ENCODE measurements around the gene SEMA4G. TPM values are rescaled to one million over a fixed set of nuclear protein-coding genes. Genes with fewer than 3 reads are reported as not detected.

The SEMA4G gene
- total RNA-seq, 1 experiment from 2014 or later, result 8.5 TPM

DNA sequence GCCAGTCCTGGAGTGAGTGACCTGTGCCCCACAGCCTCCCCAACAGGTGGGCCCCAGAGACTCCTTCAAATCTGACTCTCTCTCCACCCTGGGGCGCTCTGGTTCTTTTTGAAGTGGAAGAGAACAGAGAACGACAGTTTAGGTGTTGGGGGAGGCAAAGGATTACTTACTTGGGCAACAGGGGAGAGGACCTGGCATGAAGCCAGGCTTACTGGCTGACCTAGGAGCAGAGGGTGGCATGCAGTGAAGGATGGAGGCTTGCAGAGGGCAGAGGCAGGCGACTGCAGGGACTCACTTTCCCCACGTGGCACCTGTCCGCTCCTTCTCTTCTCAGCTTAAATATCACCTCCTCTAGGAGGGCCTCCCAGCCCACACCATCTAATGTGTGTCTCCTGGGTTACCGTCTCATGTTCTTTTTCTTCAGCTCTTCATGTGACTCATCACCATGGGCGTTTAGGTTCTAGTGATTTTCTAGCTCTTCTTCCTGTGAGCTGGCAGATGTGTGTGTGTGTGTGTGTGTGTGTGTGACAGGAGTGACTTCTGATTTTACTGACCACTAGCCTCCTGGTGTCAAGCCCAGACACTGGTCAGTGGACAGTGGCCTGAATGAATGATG is 45.8 kb downstream of the SEMA4G start:
- H3K27me3 ChIP-seq (ENCODE audit: insufficient read depth, low read length), result peaks cover 17% of the 10 kb centered on the region; the same call in 1 of the 2 replicates
- no peaks in the 10 kb centered on the region for H3K9me3 ChIP-seq (ENCODE audit: control insufficient read depth, low read depth, low read length)
- Mint-ChIP-seq H3K36me3 (ENCODE audit: insufficient read depth in 1 of 3, low read depth in 3 of 3) (no peaks in the 10 kb centered on the region), H3K4me3 (no peak overlapping the region), H3K4me1 (peaks cover 26 to 40% of the 10 kb centered on the region in 2 experiments), H3K9me3 (no peaks in the 10 kb centered on the region; a peak in 1 of 5 replicates), H3K27me3 (ENCODE audit: low read depth) (peaks cover 63% of the 10 kb centered on the region), H3K27ac (no peak overlapping the region)
- no peak overlapping the region for H3K56ac ChIP-seq (ENCODE audit: insufficient read length, low read depth, low read length)
- no peak overlapping the region for H2BK20ac ChIP-seq (ENCODE audit: low read depth, low read length, poor library complexity, severe bottlenecking)
- no peak overlapping the region for H2BK15ac ChIP-seq (ENCODE audit: low read depth, low read length)
- no peaks in the 10 kb centered on the region for H3K79me1 ChIP-seq (ENCODE audit: insufficient read depth, low read depth, low read length, poor library complexity, severe bottlenecking)
- no peak overlapping the region for H3K4ac ChIP-seq (ENCODE audit: low read depth, low read length)
- no peak overlapping the region for H2BK12ac ChIP-seq (ENCODE audit: insufficient read length, low read depth, low read length)
- H2AFZ ChIP-seq (ENCODE audit: low read length), result no peak overlapping the region
- H3K4me1 ChIP-seq (ENCODE audit: insufficient read depth, low read length), result no peaks in the 10 kb centered on the region
- no peak overlapping the region for H3K14ac ChIP-seq (ENCODE audit: insufficient read depth, low read length)
- no peak overlapping the region for H3T11ph ChIP-seq (ENCODE audit: low read length)
- TF ChIP-seq, protein P1, sequence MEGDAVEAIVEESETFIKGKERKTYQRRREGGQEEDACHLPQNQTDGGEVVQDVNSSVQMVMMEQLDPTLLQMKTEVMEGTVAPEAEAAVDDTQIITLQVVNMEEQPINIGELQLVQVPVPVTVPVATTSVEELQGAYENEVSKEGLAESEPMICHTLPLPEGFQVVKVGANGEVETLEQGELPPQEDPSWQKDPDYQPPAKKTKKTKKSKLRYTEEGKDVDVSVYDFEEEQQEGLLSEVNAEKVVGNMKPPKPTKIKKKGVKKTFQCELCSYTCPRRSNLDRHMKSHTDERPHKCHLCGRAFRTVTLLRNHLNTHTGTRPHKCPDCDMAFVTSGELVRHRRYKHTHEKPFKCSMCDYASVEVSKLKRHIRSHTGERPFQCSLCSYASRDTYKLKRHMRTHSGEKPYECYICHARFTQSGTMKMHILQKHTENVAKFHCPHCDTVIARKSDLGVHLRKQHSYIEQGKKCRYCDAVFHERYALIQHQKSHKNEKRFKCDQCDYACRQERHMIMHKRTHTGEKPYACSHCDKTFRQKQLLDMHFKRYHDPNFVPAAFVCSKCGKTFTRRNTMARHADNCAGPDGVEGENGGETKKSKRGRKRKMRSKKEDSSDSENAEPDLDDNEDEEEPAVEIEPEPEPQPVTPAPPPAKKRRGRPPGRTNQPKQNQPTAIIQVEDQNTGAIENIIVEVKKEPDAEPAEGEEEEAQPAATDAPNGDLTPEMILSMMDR (conservative IDR thresholded peaks at IDR 0.05), result no peak
- H3K9ac ChIP-seq (ENCODE audit: extremely low read depth, insufficient read length, low read length), result no peak overlapping the region
- H3K27ac ChIP-seq (ENCODE audit: insufficient read length, low read depth, low read length), result no peak overlapping the region
- WGBS (ENCODE audit: extremely low coverage, insufficient read length, low lambda C conversion rate), result no CpG with 5 or more reads among the region's 7 CpGs
- H3K4me2 ChIP-seq (ENCODE audit: insufficient read depth, insufficient read length, low read length), result no peak overlapping the region
- H3K23me2 ChIP-seq (ENCODE audit: insufficient read length, low read depth, low read length, poor library complexity, severe bottlenecking), result peaks cover 10% of the 10 kb centered on the region
- H2BK120ac ChIP-seq (ENCODE audit: low read depth, low read length, poor library complexity, severe bottlenecking), result no peak overlapping the region
- no peaks in the 10 kb centered on the region for H3K79me2 ChIP-seq (ENCODE audit: insufficient read depth, low read length)
- no peaks in the 10 kb centered on the region for H4K20me1 ChIP-seq (ENCODE audit: control insufficient read depth, insufficient read depth, insufficient read length)
- H2BK5ac ChIP-seq (ENCODE audit: insufficient read length, low read length), result no peak overlapping the region
- no peak overlapping the region for H3K23ac ChIP-seq (ENCODE audit: insufficient read length, low read depth, low read length)
- H3K18ac ChIP-seq (ENCODE audit: insufficient read length, low read depth, low read length), result no peak overlapping the region
- no peak overlapping the region for H4K91ac ChIP-seq (ENCODE audit: insufficient read length, low read depth, low read length)
- H4K8ac ChIP-seq (replicated peaks; ENCODE audit: insufficient read length, low read depth, low read length), result no peak overlapping the region
- H2AK5ac ChIP-seq (ENCODE audit: insufficient read length, low read length), result no peak overlapping the region
- no peak for DNase-seq
- H4K5ac ChIP-seq (ENCODE audit: insufficient read length, low read depth, low read length), result no peak overlapping the region
